ENCODE results near the gene TMEM86A. TPM values are rescaled to one million over a fixed set of nuclear protein-coding genes. Genes with fewer than 3 reads are reported as not detected.
"Not testable (repeated sequence)": the region's sequence is repeated elsewhere in the genome, so short reads cannot be mapped to it uniquely, and the experiment has no call there.

TMEM86A gene
- polyA plus RNA-seq, 1 of the 3 experiments (the other 2 are of a cell fraction) = 1.2 TPM

- H2AFZ ChIP-seq (ENCODE audit: low read depth) = no peak overlapping the region
- no peaks in the 10 kb centered on the region for H3K9me3 ChIP-seq
- no peak overlapping the region for H3K9ac ChIP-seq
- no peaks in the 10 kb centered on the region for H3K79me2 ChIP-seq (ENCODE audit: insufficient read depth)
- H3K4me3 ChIP-seq (ENCODE audit: low read depth in 2 of 2, low read length in 1 of 2) = no peak overlapping the region
- H3K27ac ChIP-seq (ENCODE audit: low read depth in 2 of 2, low read length in 1 of 2) = no peak overlapping the region
- no peaks in the 10 kb centered on the region for H3K4me1 ChIP-seq (ENCODE audit: control insufficient read depth in 1 of 2, insufficient read depth in 2 of 2, low read depth in 1 of 2, low read length in 1 of 2)
- H3F3A ChIP-seq (replicated peaks; ENCODE audit: insufficient read depth) = no peaks in the 10 kb centered on the region
- no peaks in the 10 kb centered on the region for H3K36me3 ChIP-seq (replicated peaks in 1 of 2; ENCODE audit: control insufficient read depth in 1 of 2, insufficient read depth in 2 of 2, low read length in 1 of 2)
- no peaks in the 10 kb centered on the region for H3K27me3 ChIP-seq (ENCODE audit: insufficient read depth)
- ChIA-PET CTCF (no interaction called here), POLR2A (no interaction called here)
- TF ChIP-seq ZBTB33 (IDR thresholded peaks at IDR 0.05; ENCODE audit: borderline replicate concordance, low read depth) (no peak), NRF1 (IDR thresholded peaks at IDR 0.05; ENCODE audit: low read depth, low read length) (no peak), RFX5 (IDR thresholded peaks at IDR 0.05; ENCODE audit: low read length) (no peak), GABPA (IDR thresholded peaks at IDR 0.05; ENCODE audit: low read depth) (no peak), JUND (IDR thresholded peaks at IDR 0.05) (no peak), POLR2AphosphoS5 (IDR thresholded peaks at IDR 0.05; ENCODE audit: low read depth, low read length) (no peak), RCOR1 (IDR thresholded peaks at IDR 0.05; ENCODE audit: low read length) (no peak), CTCF (IDR thresholded peaks at IDR 0.05) (no peak), TAF1 (IDR thresholded peaks at IDR 0.05; ENCODE audit: borderline replicate concordance, low read depth, low read length) (no peak), FOXJ3 (CRISPR knock-in tag; IDR thresholded peaks at IDR 0.05) (no peak)
- WGBS (ENCODE audit: low lambda C conversion rate) = 81% methylated on average over 3 of the region's 3 CpGs
- H4K20me1 ChIP-seq (ENCODE audit: insufficient read depth) = no peaks in the 10 kb centered on the region
- H3K4me2 ChIP-seq = no peak overlapping the region
- no peak for DNase-seq
- H3K9me2 ChIP-seq = no peaks in the 10 kb centered on the region
These were observed 21.0 kb upstream of the TMEM86A start for GRCh38 chr11:18677560-18677959.

- DNase-seq; H3K9ac ChIP-seq; H3K4me2 ChIP-seq; CTCF ChIA-PET; H3K4me3 ChIP-seq (ENCODE audit: low read depth in 2 of 2, low read length in 1 of 2); H3K79me2 ChIP-seq (ENCODE audit: insufficient read depth); H3F3A ChIP-seq (replicated peaks; ENCODE audit: insufficient read depth); H3K9me3 ChIP-seq; H3K4me1 ChIP-seq (ENCODE audit: control insufficient read depth in 1 of 2, insufficient read depth in 2 of 2, low read depth in 1 of 2, low read length in 1 of 2); H3K27ac ChIP-seq (ENCODE audit: low read depth in 2 of 2, low read length in 1 of 2); H3K36me3 ChIP-seq (replicated peaks in 1 of 2; ENCODE audit: control insufficient read depth in 1 of 2, insufficient read depth in 2 of 2, low read length in 1 of 2); POLR2A ChIA-PET; H2AFZ ChIP-seq (ENCODE audit: low read depth); H4K20me1 ChIP-seq (ENCODE audit: insufficient read depth); H3K27me3 ChIP-seq (ENCODE audit: insufficient read depth); H3K9me2 ChIP-seq: not testable (repeated sequence)
- WGBS (ENCODE audit: low lambda C conversion rate) = 90% methylated on average over 1 of the region's 1 CpG
These were observed 16.6 kb upstream of the TMEM86A start for GRCh38 chr11:18681949-18682348.
